ENCODE data around the gene TSGA10IP.

The TSGA10IP gene

DNA sequence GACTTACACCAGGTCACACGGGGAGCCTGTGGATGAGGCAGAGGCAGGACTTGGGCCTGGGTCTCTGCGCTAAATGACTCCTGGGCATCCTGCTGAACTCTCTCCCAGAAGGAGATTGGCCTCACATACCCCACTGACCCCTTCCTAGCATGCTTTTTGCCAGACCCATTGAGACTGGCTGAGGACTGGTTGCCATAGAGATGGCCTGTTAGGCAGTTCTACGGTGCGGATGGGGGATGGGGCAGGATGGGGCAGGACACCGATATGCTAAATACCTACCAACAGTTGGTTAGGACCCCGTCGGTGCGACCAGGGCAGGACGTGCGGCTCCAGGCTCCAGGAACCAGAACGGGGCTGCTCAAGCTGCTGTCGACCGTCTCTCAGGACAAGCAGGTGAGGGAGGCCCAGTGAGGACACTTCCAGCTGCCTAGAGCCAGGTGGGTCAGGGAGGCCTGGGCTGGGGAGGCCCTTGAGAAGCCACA is at the start of gene TSGA10IP:
Gene TSGA10IP, plus strand, starts transcription at position 51 of the 482 bp plus-strand sequence. Its CDS starts 196 bp downstream, at position 247.
- no peak for DNase-seq

DNA sequence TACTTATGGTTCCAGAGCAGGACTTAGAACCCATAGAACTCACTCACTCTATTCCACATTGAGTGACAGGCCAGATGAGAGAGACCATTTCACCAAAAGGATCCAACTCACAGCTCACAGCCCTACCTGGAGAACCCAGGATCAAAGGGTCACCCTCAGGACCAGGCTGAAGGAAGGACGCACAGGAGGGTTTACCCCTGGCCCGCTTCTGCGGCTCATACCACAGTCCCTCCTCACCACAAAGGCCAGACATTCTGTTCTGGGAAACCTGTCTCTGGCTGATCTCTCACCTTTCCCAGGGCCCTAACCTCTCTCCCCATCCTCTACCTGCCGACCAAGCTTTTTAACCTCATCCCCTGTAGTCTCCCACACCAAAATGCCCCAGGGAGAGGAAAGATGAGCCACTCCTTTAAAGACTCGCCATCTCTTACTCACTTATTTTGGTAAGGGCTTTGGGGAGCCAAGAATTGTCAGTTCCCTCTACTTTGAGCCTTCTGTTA is 49.7 kb upstream of the TSGA10IP start:
- DNase-seq: no peak

DNA sequence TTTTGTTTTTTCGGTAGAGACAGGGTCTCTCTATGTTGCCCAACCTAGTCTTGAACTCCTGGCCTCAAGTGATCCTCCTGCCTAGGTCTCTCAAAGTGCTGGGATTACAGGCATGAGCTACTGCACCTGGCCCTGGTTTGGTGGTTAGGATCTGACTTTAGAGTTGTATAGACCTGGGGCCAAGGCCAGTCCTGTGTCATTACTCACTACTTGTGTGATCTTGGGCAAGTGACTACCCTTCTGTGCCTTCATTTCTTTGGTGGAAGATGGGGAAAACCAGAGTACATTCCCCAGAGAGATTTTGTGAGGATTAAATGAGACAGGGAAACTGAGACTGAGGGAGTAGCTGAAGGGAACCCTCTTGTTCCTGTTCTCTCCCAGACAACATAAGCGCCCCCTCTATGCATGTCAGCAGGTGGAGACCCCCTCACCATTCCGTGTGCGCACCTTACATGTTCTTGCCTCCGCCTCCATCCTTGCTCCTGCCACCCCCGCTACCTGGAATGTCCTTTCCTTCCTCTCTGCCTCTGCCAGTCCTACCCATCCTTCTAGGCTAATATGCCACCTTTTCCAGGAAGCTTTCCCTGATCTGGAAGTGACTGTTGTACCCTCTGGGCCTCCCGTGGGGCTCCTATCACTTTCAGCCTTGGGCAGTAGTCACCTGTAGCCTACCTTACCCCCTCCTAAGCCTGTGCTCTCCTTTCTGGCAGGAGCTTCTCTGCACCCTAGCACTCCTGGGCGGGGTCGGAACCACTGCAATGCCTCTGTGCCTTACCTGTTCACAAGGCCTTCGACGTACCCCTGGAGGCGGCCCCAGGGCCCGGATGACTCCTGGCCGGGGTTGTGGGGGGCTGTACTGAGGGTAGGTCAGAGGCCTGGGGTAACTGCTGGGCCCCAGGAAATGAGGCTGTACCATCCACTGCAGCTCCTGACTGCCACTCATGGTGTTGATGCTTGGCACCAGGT is 49.0 kb upstream of the TSGA10IP start:
- no peak for DNase-seq

DNA sequence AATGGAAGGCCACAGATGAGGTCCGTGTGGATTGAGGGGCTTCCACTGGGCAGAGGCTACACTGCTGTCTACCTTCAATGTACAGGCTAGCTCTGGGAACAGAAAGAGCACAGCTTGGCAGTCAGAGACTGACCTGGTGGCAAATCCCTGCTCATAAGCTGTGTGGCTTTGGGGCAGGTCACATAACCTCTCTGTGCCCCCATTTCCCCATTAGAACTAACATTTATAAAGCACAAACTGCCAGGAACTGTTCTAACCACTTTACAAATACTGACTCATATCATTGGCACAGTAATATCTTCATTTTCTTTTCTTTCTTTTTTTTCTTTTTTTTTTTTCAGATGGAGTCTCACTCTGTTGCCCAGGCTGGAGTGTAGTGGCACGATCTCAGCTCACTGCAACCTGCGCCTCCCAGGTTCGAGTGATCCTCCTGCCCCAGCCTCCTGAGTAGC is 48.2 kb upstream of the TSGA10IP start:
- DNase-seq: no peak

DNA sequence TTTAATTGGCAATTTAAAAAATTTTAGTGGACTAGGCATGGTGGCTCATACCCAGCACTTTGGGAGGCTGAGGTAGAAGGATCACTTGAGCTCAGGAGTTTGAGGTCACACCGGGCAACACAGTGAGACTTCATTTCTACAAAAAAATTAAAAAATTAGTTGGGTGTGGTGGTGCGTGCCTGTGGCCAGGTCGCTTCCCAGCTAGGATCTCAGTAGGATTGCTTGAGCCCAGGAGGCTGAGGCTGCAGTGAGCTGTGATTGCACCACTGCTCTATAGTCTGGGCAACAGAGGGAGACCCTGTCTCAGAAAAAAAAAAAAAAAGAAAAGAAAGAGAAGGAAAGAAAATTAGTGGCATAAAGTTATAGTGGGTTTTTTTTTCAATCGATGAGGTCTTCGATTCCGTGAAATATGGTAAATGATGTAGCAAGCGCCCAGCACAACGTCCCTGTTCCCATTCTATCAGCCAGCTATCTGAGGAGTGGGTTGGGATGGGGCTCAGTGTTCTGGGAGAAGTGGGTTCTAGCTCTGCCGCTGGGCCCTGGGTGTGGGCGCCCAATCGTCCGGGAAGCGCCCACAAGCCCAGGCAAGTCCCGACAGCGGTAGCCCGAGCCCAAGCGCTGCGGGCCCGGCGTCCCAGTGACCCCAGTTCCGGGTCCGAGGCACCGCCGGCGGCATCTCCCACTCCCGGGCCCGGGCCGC is 46.5 kb upstream of the TSGA10IP start:
- DNase-seq: peak; percentile 26

DNA sequence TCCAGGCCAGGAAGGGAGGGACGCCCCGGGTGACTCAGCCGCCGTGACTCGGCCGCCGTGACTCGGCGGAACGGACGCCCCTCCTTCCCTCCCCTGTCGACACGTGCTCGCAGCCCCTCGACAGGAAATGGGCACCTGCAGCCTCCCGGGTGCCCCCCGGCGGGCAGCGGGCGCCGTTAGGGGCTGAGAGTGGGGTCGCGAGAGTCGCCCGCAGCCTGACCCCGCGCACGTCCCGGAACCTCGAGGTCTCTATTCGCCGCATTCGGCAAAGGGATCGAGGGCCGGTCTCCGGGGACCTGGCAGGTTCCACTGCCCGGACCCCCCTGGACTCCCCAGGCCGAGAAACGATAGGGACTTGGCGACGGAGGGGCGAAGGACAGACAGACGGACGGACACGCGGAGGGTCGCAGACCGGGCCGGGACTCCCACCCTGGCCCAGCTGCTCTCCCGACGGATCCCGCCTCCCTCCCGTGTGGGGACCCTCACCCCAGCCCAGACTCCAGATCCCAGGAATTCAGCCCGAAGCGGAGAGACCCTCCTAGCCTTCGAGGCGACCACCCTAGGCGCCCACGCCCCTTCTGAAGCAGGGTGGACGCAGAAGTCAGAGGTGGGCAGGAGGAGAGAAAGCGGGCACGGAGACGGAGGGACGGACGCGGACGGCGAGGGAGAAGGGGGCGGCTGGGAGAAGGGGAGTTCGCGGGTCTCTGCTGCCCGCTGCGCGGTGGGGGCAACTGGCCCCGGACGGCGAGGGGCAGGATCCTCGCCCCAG is 45.7 kb upstream of the TSGA10IP start:
- DNase-seq: peak; percentile 73

DNA sequence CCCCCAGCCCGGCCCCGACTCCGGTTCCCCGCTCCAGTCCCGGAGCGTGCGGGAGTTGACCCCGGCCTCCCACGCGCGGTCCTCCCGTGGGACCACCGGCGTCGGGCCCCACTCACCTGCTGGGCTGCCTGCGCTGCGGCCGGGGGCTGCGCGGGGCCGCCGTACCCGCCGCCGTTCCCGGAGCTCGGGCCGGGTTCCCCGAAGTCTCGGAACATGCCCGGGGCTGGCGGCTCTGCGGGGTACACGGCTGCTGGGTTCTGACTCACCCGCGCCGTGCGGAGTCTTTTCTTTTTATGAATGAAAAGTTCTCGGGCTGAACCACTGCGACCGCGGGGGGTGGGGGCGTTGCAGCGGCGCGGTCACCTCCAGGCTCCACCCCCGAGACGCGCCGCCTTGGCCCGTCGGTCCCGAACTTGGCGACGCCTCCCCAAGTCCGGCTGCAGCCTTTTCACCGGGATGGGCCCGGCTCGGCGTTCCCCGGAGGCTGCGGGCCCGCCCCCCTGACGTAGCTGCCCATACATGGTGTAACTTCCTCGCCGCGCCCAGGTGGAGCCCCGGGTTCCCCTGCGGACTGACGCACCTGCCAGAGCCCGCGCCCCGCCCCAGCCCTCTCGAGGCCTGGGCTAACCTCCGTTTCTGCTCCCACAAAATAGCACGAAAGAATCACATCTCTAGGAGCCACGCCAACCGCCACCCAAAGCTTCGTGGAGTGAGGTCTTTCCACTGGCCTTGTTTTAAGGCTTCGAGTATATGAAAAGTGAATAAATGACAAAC is 45.0 kb upstream of the TSGA10IP start, which contains the start of gene FOSL1:
Gene FOSL1, minus strand, starts transcription at position 264 of the 774 bp plus-strand sequence. Its CDS starts 49 bp downstream, at position 215.
- DNase-seq: peak; percentile 91

DNA sequence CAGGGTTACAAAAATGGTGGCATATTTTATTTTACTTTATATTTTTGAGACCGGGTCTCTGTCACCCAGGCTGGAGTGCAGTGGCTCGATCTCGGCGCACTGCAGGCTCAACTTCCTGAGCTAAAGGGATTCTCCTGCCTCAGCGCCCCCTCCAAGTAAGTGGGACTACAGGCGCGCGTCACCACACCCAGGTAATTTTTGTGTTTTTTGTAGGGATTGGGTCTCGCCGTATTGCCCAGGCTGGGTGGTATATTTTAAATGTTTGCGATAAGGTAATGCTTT is 44.4 kb upstream of the TSGA10IP start:
- no peak for DNase-seq

DNA sequence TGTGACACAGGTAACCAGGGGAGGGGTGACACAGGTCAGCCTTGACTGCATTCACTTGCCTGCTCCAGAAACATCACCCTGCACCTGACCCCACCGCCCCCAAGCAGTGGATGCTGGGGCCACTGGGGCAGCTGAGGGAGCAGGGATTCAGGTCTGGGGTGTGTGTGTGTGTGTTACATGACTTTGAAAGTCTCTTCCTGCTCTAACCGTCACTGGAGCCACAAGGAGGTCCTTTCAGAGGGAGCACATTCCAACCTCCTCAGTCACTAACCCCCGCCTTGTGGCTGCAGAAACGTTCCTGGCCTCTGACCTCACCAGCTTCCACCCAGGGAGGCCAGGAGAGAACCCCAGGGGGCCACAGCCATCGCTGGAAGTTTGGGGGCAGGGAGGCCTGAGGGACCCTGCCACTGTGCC is 42.2 kb upstream of the TSGA10IP start:
- DNase-seq: no peak

DNA sequence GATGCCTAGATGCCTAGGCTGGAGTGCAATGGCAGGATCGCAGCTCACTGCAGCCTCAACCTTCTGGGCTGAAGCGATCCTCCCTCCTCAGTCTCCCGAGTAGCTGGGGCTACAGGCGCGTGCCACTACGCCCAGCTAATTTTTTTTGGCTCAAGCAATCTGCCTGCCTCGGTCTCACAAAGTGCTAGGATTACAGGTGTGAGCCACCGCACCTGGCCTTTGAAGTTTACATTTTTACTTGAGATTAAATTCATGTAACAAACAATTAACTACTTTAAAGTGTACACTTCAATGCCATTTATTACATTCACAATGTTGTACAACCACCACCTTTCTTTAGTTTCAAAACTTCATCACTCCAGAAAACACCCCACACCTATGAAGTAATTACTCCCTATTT is 41.6 kb upstream of the TSGA10IP start:
- DNase-seq: no peak

DNA sequence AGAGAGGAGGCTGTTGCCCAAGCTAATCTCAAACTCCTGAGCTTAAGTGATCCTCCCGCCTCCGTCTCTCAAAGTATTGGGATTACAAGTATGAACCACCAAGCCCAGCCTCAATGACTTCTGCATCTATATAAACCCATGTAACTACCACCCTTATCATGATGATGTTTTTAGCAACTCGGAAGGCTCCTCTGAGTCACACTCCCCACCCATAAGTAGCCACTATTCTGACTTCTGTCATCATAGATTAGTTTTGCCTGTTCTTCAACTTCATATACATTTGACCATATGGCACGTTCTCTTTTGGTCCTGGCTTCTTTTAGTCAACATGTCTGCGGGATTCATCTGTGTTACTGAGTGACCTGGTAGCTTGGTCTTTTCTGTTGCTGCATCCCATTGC is 38.7 kb upstream of the TSGA10IP start:
- peak; percentile 89 for DNase-seq

DNA sequence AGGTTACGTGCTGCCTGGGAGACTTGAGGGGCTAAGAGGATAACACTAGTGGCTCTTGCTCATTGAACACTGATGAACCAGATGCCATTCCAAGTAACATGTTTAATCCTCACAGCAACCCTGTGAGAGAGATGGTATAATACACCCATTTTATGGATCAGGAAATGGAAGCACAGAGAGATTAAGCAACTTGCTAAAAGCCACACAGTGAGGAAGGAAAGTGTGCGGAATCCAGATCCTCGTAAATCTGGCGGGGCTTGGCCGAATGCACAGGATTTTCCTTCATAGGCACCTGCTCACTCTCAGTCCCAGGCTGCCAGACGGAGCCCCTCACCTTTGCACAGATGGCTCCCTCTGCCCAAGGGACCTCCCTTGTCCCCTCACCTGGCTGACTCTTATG is 37.4 kb upstream of the TSGA10IP start:
- DNase-seq: no peak

DNA sequence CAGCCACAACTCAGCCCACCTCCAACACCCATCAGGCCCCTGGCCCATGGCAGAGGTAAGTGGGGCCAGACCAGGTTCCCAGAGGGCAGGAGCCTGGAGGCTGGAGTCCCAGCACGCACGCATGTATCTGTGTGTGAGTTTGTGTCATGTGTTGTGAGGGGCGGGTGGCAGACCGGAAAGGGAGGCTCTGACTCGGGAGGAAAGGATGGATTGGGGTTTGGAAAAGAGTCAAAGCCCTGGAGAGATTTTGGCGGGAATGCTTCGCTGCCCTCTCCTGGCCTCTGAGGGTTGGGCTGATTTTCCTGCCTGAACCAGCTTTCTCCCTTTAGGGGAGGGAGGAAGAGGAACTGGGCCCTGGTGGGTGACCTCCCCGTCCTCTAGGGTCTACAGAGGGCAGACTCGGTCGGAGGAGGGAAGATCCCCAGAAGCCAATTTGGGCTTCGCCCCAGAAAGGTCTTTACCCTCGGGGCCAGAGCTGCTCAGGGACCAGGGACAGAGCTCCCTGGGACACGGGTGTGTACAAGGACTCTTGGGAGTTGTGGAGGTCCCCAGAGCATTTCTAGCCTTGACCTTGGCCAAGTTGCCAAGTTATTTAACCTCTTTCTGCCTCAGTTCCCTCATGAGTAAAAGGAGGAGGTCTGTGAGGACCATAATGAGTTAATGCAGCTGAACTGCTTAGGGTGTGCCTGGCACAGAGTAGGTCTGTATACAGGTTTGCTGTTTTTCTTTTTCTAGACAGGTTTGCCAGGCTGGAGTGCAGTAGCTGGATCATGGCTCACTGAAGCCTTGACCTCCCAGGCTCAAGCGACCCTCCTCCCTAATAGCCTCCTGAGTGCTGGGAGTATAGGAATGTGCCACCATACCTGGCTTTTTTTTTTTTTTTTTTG is 33.4 kb upstream of the TSGA10IP start:
- peak; percentile 58 for DNase-seq

DNA sequence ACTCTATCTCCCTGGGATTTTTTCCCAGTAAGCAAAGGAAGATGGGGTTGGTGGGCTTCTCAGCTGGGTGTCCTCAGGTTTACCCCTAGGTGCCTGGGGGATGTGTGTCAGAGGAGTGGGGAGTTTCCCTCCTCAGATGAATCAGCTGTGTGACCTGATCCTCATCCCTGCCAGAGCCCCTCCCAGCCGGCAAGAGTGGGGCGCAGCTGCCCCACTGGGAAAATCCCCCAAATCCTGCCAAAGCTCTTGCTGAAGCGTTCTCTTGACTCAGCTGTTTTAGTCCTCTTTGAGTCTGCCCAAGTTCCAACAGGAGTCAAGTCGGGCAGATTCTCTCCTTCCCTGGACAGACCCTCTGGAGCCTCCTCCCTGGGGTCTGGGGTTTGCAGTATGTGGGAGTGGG is 32.4 kb upstream of the TSGA10IP start:
- DNase-seq: no peak

DNA sequence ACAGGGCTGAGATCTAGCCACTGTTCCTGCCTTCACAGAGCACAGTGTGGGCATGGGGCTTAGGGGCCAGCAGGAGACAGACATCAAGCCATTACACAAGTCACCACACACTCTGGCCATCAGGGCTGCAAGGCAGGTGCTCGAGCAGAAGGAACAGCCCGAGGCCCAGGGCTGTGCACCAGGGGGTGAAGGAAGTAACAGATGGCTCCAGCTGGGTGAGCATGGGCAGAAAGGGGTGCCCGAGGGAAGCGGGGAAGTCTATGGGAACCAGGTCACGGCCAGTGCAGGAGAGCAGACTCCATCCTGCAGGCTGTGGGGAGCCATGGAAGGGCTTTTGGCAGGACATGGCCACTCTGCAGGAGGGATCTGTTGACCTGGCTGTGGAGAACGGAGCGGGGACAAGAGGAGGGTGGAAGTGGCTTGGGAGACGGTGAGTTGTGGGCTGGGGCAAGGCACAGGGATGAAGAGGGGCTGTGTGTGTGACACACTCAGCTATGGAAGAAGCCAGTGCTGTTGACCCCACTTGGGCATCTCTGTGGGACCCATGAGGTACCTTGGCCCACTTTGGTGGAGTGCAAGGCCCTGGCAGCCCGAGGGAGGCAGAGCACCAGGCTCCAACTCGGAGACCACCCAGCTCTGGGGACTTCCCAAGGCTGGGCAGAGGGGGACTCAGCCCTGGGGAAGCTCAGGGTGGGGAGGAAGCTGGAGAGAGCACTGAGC is 30.0 kb upstream of the TSGA10IP start:
- no peak for DNase-seq

DNA sequence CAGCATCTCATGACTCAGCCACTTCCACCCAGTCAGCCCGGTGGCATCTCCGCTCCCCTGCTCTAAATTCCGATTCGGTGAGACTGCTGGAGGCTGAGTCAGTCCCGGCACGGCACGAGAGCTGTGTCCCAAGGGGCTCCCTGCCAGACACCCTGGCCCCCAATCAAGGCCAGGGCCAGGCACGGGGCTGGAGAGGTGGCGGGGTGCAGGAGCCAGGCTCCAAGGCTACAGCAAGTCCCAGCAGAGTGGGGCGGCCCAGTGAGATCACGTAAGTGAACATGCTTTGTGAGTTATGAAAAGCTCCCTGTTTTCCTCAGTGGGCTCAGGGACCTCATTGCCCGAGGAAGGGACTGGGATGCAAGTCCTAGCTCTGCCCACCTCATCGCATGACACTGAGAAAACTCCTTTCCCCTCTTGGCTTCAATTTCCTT is 29.4 kb upstream of the TSGA10IP start:
- peak; percentile 46 for DNase-seq

DNA sequence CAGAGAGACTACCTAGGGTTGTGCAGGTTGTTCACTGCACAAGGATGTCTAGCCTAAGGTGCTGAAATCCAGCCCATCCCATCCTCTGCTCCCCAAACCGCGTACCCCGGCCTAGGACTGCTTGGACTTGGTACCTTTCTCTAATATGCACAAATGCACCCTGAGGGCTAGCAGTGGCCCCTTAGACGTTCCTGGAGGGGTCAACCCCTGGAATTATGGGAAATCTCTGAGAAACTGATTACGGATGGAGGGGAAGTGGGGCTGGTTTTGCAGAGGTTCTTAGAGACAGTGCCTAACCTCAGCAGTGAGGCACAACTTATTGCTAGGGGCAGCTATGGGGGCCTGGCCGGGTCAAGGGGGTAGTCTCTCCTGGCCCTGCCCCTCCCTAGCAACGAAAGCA is 28.9 kb upstream of the TSGA10IP start:
- no peak for DNase-seq

DNA sequence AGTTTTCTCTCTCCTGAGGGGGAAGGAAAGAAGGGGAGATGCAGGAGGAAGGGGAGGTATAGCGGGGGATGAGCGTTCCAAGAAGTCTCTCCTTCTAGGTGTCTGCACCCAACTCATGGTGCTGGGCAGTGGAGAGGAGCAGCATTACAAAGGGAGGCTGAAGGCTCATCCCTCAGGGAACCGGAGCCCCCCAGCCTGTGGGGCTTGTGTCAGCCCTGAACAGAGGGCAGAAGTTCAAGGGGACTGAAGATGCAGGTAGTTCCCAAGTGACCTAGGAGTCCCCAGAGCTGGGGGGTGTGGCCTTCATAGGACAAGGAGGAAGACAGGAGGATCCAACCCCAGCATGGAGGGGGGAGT is 28.2 kb upstream of the TSGA10IP start:
- no peak for DNase-seq

DNA sequence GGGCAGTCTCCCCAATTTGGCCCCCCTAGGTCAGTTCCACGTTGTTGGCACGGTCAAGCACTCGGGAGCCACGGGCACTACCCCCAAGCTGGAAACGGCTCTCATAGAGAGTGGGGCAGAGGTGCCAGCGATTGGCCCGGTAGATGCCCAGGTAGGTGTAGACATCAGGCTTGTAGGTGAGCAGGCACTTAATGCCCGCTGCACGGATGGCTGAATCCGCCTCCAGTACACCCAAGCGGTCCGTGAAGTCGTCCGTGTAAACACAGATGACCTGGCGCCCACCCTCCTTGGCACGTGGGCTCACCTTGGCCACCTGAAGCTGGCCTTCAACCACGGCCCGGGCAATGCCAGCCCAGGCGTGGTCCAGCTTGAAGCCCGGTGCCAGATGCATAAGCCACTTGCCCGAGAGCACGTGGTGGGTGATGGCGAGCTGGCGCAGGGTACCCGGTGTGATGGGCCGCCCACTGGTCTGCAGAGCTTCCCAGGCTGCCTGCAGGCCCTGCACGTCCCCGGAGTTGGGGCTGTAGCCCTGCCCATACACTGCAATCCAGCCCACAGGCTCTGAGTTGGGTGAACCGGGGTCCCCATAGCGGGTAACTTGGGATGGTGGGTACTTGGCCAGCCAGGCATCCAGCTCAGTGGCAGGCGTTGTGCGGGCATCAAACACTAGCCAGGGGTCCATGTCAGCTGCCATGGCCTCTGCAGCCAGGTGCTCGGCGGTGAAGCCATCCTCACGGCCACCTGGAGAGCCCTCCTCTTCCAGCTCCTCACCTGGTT is 27.7 kb upstream of the TSGA10IP start:
- no peak for DNase-seq
